ENCODE results near the gene BRDT. TPM values are rescaled to one million over a fixed set of nuclear protein-coding genes. Genes with fewer than 3 reads are reported as not detected.
A peak's percentile ranks its signal among the peaks of the same experiment; 100 is the strongest.

BRDT gene
- polyA plus RNA-seq, 1 donor (not counting 4 experiments of a cell fraction or from before 2014, with no cell fraction given), result not detected

- TF ChIP-seq CTCF (optimal IDR thresholded peaks at IDR 0.05 in 1 of 3, IDR thresholded peaks at IDR 0.05 in 1 of 3, conservative IDR thresholded peaks at IDR 0.05 in 1 of 3; ENCODE audit: extremely low read depth in 1 of 3, insufficient read depth in 2 of 3, low read length in 3 of 3), result no peak
- no peak for TF ChIP-seq EZH2 (IDR thresholded peaks at IDR 0.05; ENCODE audit: low read length)
- no peak overlapping the region for H2AFZ ChIP-seq (ENCODE audit: control insufficient read depth, low read length)
- peaks cover 16% of the 10 kb centered on the region for H3K4me1 ChIP-seq (ENCODE audit: control insufficient read depth, extremely low read depth, insufficient read depth, low read length)
- dilution Hi-C loops (cut with MboI; ENCODE audit: extremely low pct_ligation_motif_present, low sequenced_read_pairs), result no loop called here
- no peak overlapping the region for H3K9ac ChIP-seq (ENCODE audit: control insufficient read depth, extremely low read depth, insufficient read depth, low read length)
- no peaks in the 10 kb centered on the region for H3K36me3 ChIP-seq (ENCODE audit: control insufficient read depth in 2 of 2, extremely low read depth in 1 of 2, insufficient read depth in 2 of 2, low read length in 2 of 2)
- no peaks in the 10 kb centered on the region for H3K79me2 ChIP-seq (ENCODE audit: control insufficient read depth, insufficient read depth, low read length)
- no peaks in the 10 kb centered on the region for H4K20me1 ChIP-seq (ENCODE audit: control insufficient read depth, extremely low read depth, insufficient read depth, low read length)
- no peak for DNase-seq (ENCODE audit: low read depth, low spot score)
- no peak overlapping the region for H3K27ac ChIP-seq (ENCODE audit: control insufficient read depth, insufficient read depth, low read length)
- H3K9me3 ChIP-seq (ENCODE audit: control insufficient read depth, low read depth, low read length), result no peaks in the 10 kb centered on the region
- no peak for FAIRE-seq
- H3K9me1 ChIP-seq (ENCODE audit: control insufficient read depth, extremely low read depth, insufficient read depth, low read length), result no peaks in the 10 kb centered on the region
- H3K4me3 ChIP-seq (ENCODE audit: control insufficient read depth in 2 of 3, extremely low read depth in 1 of 3, insufficient read depth in 2 of 3, low read depth in 1 of 3, low read length in 3 of 3), result no peak overlapping the region
- no peaks in the 10 kb centered on the region for H3K27me3 ChIP-seq (ENCODE audit: control insufficient read depth, extremely low read depth, insufficient read depth, low read length)
- H3K4me2 ChIP-seq (ENCODE audit: control insufficient read depth, extremely low read depth, insufficient read depth, low read depth, low read length), result no peak overlapping the region
Measured at GRCh38 chr1:92026806-92027205, 77.6 kb downstream of the BRDT start.

- Histone ChIP-seq H3K27me3 (ENCODE audit: control insufficient read depth, extremely low read depth, insufficient read depth, low read length) (no peaks in the 10 kb centered on the region), H3K4me3 (ENCODE audit: control insufficient read depth in 2 of 3, extremely low read depth in 1 of 3, insufficient read depth in 2 of 3, low read depth in 1 of 3, low read length in 3 of 3) (peak overlapping the region; percentile 53 to 64 (median 53)), H3K4me2 (ENCODE audit: control insufficient read depth, extremely low read depth, insufficient read depth, low read depth, low read length) (peak overlapping the region; percentile 91), H3K79me2 (ENCODE audit: control insufficient read depth, insufficient read depth, low read length) (no peaks in the 10 kb centered on the region), H3K36me3 (ENCODE audit: control insufficient read depth in 2 of 2, extremely low read depth in 1 of 2, insufficient read depth in 2 of 2, low read length in 2 of 2) (no peaks in the 10 kb centered on the region), H3K27ac (ENCODE audit: control insufficient read depth, insufficient read depth, low read length) (no peak overlapping the region), H3K9me3 (ENCODE audit: control insufficient read depth, low read depth, low read length) (no peaks in the 10 kb centered on the region), H2AFZ (ENCODE audit: control insufficient read depth, low read length) (peak overlapping the region; percentile 87), H3K9ac (ENCODE audit: control insufficient read depth, extremely low read depth, insufficient read depth, low read length) (peak overlapping the region; percentile 66), H3K9me1 (ENCODE audit: control insufficient read depth, extremely low read depth, insufficient read depth, low read length) (no peaks in the 10 kb centered on the region), H3K4me1 (ENCODE audit: control insufficient read depth, extremely low read depth, insufficient read depth, low read length) (peaks cover 16% of the 10 kb centered on the region), H4K20me1 (ENCODE audit: control insufficient read depth, extremely low read depth, insufficient read depth, low read length) (no peaks in the 10 kb centered on the region)
- dilution Hi-C loops (cut with MboI; ENCODE audit: extremely low pct_ligation_motif_present, low sequenced_read_pairs), result no loop called here
- DNase-seq (ENCODE audit: low read depth, low spot score), result no peak
- FAIRE-seq, result no peak
- no peak for TF ChIP-seq EZH2 (IDR thresholded peaks at IDR 0.05; ENCODE audit: low read length)
- no peak for TF ChIP-seq CTCF (optimal IDR thresholded peaks at IDR 0.05 in 1 of 3, IDR thresholded peaks at IDR 0.05 in 1 of 3, conservative IDR thresholded peaks at IDR 0.05 in 1 of 3; ENCODE audit: extremely low read depth in 1 of 3, insufficient read depth in 2 of 3, low read length in 3 of 3)
Measured at GRCh38 chr1:92029241-92029922, 80.2 kb downstream of the BRDT start.

Data from keratinocyte (primary cell).